DMS53 treated with DMSO at 0.1 percent for 48 hours (cell line): ENCODE data around the gene NT5DC4.

ENCODE experiments used
- DNase-seq: peaks from one replicate; lab custom pipeline; 2025; ENCODE audit not compliant: unreplicated experiment; lab: John Stamatoyannopoulos, UW

NT5DC4 gene

DNA sequence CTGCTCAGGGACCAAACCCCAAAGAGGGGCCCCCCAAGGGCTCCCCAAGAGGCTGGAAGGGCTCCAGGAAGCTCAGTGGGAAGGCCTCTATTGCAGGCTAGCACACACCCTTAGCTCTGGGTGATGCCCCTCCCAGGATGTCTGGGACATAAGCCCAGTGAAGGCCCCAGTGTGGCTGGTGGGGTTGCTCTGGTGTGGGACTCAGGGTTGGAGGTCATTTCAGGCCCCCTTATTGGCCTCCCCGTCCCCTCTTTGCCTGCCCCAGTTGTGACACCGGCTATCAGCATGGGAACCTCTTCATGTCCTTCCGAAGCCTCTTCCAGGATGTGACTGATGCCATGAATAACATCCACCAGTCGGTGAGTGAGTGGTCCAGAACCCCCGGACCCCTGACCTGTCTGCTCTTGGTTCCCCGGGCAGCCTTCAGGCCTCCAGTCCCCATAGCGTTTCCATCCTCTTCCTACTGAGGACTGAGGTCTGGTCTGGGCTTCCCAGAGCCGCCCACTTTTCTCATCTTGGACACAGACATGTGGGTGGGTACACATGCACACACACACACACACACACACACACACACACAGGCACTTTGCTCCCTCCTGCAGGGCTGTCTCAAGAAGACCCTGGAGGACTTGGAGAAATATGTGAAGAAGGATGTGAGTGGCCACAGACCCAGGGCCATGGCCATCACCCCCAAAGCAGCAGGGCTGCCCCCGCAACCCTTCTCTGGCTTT, 2.2 kb downstream of the NT5DC4 start:
- DNase-seq: no peak

DNA sequence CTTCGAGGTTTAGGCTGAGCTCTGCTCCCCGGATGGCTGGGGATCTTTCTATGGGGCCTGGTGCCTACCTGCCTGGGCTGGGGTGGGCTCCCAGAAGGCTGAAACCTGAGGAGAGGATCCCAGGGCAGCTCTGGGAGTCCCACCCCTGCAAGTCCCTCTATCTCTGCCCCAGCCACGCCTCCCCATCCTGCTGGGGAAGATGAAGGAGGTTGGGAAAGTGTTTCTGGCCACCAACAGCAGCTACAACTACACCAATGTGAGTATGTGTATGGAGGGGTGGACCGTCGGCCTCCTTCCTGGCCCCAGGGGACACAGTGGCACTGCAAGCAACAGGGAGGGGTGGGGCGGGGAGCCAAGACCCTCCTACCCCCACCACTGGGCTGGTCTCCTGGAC, 2.7 kb downstream of the NT5DC4 start:
- DNase-seq: no peak

DNA sequence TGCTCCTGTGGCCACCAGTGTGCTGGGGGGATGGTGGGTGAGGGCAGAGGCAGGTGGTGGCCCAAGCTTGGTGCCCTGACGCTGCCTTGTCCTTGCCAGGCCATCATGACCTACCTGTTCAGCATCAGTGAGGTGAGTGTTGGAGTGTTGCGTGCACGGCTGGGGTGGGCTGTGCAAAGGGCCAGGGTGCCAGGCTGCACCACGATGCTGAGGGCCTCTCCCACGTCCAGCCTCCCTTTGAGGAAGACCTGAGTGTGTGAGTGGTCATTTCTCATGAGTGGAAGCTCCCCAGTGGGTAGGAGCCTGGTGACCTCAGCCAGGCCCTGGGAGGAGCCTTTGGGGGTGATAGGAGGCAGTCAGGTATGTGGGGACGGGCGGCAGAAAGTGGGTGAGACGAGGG, 3.2 kb downstream of the NT5DC4 start:
- DNase-seq: no peak

DNA sequence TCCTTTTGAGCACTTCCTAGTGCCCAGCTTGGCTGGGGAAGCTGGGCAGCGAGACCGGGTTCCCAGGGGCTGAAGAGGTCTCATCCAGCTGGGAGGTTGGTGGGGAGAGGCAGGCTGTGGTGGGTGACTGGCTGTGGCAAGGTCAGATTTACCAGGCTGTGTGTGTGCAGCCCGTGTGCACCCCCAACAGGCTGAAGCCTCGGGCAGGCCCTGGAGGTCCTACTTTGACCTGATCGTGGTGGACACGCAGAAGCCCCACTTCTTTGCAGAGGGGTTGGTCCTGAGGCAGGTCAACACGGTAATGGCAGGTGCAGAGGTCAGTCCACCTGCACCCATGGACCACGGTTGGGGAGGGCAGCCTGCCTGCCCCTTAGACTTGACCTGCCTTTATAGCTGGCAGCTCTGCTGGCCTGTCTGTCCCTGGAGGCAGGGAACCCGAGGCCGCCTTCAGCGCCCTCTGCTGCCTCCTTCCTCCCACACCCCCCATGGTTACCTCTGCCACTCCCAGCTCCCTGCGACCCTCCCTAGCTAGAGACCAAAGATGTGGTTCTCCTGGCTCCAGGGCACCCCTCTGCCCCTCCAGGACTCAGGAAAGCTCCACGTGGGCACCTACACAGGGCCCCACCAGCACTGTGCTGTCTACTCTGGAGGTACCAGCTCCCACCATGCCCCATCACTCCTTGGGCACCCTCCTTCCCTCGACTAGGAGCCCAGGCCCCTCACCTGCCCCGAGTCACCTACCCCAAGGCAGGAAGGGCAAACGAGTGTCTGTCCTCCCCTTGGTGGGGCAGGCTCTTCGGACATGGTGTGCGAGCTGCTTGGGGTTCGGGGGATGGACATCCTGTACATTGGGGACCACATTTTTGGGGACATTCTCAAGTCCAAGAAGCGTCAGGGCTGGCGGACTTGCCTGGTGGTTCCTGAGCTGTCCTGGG, 4.0 kb downstream of the NT5DC4 start:
- DNase-seq: no peak

DNA sequence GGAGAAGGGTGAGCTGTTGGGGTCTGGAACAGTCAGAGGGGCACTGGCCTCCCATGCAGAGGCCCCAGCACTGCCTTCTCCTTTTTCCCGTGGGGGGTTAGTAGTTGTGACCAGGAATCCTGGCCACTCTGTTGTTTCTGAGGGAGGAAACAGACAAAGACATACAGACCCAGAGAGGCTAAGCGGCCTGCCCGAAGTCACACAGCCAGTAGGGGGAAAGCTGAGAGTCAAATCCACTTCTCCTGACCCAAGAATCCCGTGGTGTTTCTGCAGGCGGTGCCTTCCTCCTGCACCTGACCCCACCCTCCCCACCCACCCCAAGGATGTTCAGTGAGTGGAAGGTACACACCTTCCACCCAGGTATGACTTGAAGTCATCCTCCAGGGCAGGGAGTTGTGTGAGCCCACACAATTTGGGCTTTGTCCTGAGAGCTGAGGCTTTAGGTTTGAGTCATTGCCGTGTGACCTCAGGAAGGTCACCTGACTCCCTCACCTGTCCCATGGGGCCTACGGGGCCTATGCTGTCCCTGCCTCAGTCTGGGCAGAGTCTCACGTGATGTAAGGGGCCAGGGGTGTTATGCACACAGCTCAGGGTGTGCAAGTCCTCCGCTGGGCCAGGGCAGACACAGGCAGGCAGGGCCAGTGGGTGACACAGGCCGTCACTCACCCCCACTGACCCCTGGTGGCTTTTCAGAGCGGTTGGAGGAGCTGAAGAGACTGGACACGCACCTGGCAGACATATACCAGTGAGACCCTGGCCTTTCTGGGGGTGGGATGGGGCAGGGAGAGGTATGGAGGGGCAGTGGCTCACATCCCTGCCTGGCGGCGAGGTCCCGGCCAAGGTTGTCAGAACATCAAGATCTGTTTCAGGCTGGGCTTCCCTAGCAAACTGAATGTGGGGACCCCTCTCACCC, 5.0 kb downstream of the NT5DC4 start:
- no peak for DNase-seq

DNA sequence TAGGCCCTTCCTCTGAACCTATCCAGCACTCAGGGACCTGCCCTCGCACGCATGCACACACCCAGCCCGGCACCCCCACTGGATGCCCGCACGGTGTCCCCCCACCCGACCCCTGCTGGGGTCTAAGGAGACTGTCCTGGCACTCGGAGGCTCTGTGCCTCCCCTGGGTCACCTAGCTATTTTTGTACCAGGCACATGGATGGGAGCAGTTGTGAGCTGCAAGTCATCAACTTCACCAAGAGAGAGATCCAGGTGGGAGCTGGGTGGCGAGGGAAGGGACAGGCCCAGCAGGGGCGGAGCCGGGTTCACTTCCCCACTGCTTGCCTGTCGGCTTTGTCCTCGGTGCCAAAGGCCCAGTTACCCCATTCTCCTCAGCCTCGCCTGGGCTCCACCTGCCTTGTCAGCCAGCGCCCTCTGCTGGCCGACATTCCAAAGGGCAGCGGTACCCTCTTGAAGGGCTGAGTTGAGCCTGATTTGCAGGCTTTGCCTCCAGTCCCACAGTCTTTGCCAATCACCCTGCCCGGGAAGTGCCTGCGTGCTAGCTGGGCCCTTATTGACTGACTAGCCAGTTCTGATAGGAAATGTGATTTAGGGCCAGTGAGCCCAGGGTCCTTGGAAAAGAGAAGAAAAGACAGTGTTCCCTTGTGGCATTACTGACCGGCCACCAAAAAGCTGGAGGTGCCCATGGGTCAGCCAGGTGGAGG, 5.8 kb downstream of the NT5DC4 start:
- peak; percentile 96 for DNase-seq

DNA sequence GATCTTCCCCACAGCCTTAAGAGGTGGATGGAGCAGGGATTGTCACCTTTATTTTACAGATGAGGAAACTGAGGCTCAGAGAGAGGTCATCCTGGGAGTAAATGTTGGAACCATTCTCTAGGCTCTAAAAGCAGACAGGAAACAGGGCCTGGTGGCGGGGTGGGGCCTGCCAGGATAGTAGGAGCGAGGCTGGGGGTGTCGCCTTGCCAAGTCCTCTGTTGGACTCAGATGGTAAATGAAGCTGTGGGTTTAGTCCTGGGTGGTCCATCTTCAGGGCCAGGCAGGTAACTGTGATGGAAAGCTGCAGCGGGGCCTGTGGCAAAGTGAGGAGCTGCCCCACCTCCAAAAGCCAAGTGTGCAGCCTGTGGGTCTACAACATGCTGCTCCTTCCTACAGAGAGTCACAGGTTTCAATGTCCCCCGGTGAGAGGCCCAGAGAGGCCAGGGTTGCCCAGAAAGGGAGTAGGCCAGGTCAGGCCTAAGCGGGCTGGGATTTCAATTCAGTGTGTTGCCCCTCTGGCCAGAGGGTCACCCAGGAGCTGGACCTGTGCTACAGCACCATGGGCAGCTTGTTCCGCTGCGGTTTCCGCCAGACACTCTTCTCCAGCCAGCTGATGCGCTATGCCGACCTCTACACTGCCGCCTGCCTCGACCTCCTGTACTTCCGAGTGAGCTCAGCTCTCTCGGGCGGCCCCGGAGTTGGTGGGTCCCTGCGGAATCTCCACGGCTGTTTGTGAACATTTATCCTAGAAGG, 6.6 kb downstream of the NT5DC4 start:
- no peak for DNase-seq

DNA sequence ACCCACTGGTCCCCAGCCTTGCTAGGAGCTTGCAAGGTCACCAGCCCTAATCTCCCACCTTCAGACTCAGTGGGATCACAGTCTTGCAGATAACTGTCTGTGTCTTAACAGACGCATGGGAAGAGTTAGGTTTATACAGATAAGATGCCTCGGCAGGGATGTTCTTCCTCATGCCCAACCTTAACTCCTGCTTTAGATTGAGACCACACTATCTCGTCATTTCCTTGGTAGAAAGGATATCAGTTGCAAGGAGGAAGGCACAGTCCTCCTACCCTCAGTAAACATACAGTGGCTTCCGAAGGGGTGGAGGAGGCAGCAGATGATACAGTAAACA, 7.2 kb downstream of the NT5DC4 start:
- no peak for DNase-seq

DNA sequence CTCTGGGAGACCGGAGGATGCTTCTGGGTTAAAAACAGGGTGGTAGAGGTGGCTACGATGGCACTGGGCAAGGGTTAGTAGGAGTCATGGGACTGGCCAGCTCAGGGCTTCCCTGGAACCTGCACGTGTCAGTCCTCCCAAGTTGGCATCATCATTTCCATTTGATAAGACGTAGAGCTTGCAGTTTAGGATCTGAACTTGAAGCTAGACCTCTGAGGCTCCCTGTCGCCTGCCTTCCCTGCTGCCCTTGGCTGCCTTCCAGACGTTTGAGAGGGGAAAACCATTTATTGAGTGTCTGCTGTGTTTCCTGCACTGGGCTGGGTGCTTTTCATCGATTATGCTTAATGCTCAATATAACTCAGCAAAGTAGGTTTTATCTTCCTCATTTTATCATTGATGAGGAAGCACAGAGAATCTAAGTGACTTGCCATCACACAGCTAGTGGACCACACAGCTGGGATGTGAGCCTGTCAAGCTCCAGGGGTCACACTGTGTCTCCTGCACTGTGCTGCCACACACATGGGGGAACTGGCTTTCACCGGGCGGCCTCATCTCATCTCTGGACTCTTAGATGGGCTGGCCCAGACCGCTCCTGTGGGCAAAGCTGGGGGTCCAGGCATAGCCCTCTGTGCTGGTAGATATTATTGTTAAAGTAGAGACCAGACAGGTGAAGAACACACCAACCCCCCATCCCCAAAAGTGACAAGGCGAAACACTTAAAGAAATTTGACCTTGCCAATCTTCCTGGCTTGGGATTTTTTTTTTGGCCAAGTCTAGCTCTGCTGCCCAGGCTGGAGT, 7.8 kb downstream of the NT5DC4 start:
- no peak for DNase-seq

DNA sequence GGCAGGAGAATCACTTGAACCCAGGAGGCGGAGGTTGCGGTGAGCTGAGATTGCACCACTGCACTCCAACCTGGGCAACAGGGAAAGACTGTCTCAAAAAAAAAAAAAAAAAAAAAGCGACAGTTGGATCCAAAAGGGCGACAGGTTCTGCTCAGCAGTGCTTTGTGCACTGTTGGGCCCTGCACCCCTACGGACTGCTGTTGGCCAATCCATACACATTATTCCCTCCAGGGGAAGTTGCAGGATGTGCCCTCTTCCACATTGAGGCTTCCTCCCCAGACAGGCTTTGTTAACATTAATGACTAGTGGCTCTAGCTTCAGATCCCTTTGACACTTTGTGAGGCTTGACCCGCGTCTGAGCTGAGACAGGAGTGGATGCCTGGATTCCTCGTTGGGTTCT, 9.4 kb downstream of the NT5DC4 start:
- DNase-seq: no peak

DNA sequence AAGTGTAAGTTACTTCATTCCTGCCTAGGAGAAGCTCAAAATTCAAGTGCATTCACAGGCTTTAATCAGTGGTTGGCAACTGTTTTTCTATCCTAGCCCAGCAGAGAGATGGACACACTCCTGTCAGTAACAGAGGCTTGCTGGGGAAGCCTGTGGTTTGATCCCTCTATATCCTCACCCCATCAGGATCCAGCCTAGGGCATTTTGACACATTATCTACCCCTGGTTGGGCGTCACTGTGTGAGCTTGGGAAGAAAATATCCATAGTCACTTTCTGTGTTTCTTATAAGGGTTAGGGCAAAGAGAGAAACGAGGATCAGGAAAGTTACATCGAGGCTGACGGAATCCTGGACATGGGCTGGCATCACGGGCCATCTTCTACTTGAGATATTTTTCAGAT, 10.0 kb downstream of the NT5DC4 start:
- DNase-seq: no peak

DNA sequence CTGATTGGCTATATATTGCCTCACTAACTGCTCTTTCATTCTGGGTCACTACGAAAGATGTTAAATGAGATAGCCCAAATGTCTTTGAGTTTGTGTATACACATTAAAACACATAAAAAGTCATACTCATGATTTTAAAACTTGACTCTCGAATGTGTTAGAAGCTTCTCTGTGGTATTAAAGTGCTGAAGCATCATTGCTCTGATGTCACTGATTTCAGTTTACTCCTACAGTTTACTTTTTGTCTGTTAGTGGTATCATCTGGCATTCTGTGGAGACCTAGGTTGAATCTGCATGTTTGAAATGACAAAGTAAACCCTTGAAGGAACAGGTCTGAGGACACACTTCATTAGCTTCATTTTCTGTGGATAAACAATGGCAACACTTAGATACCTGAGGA, 10.7 kb downstream of the NT5DC4 start:
- DNase-seq: peak; percentile 53

DNA sequence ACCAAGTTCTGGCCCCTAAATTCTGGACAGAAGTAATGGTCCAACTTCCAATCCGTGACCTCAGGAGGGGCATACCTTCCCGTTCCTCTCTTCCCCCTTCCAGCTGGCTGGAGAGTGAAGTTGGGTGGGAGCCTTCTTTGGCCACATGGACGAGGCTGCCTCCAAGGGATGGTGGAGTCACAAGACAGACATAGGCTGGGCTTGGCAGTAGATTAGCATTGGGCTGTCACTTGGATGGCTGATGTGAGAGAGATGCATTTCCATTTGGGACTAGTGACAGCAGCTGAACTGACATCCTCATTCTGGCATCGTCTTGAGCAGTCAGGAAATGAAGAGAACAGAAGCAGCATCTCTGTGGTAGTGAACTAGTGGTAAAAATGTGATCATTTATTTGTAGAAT, 12.6 kb downstream of the NT5DC4 start:
- DNase-seq: no peak

DNA sequence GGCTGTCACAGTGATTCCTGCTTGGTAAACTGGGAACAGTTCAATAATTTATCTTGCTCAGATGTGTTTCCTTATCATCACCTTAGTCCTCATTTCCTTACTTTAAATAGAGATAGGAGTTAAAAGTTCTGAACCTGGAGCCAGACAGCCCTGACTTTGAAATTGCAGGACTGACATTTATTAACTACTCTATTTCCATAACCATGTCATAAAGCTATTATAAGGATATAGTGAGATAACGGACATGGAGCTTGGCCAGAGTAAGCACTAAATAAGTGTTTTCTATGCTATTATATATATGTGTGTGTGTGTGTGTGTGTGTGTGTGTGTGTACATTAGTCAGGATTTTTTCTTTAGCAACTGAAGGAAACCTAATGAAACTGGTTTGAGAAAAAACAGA, 13.1 kb downstream of the NT5DC4 start:
- DNase-seq: no peak

DNA sequence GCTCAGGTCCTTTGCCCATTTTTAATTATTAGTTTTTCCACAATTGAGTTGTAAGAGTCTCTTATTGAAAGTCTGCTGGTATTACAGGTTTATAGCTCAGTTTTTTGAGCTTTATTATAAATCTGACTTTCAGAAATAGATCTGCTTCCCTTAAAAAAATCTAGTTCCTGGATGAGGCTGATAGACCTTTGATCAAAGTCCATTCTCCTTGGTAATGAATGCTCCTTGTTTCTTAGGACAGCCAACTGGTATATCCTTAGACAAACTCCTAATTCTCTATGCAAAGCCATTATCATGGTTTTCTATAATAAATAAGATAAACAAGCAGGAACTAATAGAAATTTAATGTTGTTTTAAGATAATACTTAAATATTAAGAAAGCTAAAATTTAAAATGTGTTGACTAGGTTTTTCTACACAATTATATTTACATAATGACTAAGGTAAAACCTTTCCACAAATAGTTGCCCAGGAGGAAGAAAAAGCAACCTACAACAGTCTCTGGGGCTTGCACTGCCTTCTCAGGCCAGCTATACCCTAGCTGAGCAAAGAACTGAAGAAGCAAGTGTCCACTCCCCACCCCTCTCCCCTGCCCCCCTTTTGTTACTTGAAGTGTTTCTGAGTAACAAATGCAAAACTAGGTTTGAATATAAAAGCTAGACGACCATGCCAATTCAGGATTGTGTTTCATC, 16.9 kb downstream of the NT5DC4 start:
- DNase-seq: peak; percentile 46

DNA sequence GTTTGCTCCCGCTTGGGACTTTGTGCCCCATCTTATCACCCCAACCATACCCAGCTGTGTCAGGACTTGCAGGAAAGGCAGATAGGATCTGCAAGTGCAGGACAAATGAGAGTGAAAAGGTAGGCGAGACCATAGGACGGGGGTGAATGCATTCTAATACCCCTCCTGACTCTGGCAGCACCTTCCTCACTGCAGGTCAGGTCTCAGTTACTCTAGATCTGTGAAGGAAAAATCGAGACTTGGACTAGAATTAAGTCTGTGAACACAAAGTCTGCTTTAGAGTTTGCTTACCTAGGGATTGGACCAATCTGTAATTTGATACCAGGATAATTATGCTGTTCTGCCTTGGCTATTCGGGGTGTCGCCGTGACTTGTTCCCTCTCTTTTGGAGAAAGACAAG, 19.7 kb downstream of the NT5DC4 start:
- DNase-seq: no peak

DNA sequence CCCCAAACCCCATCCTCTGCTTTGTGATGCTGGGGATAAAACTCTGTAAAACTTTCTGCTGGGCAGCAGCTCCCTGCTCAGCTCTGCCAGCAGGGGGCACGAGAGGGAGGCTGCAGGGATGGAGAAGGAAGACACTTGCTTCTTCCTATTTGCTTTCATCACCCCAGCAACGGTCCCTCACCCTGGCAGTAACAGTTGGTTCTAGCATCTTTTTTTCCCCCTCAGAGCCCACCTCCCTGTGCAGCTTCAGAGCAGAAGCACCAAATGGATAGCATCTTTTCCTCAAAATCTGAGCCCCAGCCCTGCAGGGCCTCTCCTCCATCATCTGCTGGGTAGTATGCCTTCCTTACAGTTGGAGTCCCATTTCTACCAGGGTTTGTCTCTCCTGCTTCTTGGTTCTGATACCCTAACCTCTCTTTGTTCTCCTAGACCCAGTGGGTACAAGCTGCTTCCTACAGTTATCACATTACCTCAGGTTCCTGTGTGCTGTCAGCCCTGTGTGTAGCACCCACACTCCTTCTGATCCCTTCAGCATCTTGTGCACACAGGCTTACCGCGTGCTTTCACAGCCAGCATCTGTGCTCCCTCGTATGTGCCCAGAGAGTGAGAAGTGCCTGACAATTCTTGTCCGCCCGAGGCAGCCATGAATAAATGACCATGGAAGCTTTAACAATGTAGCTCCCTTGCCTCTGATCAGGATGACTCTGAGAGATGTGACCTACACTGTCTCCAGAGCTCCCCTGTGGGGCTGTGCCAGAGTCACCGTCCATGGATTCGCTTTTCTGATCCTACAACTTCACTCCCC, 29.1 kb downstream of the NT5DC4 start:
- peak; percentile 46 for DNase-seq

DNA sequence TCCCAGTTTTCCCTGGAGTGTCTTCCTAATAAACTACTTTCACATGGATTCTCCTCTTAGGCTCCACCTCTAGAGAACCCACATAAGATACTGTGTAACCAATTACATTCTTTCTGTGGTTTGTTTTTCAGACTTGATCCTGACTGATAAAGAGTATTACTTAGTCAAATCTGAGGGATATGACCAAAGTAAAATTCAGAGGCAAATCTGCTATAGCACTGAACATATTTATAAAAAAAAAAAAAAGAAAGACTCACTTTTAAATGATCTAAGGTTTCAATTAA, 29.7 kb downstream of the NT5DC4 start:
- DNase-seq: no peak
